Measurements from ENCODE around the gene PARM1.

DNA sequence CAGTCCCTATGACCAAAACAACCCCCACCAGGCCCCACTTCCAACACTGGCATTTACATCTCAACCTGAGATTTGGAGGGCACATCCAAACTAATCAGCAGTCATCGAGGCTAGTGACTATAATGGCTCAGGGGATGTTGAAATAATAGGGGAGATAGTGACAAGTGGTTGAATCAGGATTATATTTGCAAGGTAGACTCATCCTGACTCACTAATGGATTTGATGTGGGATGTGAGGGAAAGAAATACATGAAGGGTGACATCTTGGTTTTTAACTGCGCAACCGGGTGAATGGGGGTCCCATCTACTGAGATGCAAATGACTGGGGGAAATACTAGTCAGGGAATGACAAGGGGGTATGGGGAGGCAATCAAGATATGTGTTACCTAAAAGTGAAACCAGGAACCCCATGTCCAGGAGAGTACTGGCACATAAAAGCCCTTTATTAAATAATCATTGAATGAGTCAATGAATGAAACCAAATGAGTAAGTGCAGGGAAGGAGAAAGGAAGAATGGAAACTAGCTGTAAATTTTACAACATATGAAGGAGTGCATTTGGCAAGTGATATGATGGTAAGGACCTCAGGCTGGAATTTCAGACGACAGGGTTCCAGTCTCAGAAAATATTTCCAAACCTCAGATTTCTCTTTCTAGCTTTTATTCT, 78.3 kb downstream of the PARM1 start:
- TF ChIP-seq, protein P1, sequence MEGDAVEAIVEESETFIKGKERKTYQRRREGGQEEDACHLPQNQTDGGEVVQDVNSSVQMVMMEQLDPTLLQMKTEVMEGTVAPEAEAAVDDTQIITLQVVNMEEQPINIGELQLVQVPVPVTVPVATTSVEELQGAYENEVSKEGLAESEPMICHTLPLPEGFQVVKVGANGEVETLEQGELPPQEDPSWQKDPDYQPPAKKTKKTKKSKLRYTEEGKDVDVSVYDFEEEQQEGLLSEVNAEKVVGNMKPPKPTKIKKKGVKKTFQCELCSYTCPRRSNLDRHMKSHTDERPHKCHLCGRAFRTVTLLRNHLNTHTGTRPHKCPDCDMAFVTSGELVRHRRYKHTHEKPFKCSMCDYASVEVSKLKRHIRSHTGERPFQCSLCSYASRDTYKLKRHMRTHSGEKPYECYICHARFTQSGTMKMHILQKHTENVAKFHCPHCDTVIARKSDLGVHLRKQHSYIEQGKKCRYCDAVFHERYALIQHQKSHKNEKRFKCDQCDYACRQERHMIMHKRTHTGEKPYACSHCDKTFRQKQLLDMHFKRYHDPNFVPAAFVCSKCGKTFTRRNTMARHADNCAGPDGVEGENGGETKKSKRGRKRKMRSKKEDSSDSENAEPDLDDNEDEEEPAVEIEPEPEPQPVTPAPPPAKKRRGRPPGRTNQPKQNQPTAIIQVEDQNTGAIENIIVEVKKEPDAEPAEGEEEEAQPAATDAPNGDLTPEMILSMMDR (IDR thresholded peaks at IDR 0.05): no peak
- TF ChIP-seq POLR2A (IDR thresholded peaks at IDR 0.05): no peak
